H1 (cell line): ENCODE measurements around the gene RASA4B. TPM values are rescaled to one million over a fixed set of nuclear protein-coding genes. Genes with fewer than 3 reads are reported as not detected.

ENCODE experiments used
- CTCF ChIA-PET: fragments of 300-600 bp; sonication (Branson Sonifier 250); formaldehyde crosslinking; loops from one replicate; lab custom pipeline; 2021; ENCODE audit not compliant: partially characterized antibody; lab: Charles Lee
- POLR2A ChIA-PET: fragments of 300-600 bp; sonication (Branson Sonifier 250); formaldehyde crosslinking; loops from one replicate; lab custom pipeline; 2021; ENCODE audit warnings: inconsistent platforms; ENCODE audit not compliant: partially characterized antibody; lab: Charles Lee
- DNase-seq, 2 experiments: peaks; one replicate each; pipeline versions ENCODE4 v3.0.0 to v3.0.0-alpha.2; 2010 to 2022; ENCODE audit warnings: low spot score in 2 of 2, low read depth in 1 of 2, mixed read lengths in 1 of 2
- FAIRE-seq: peaks from 2 replicates; lab custom pipeline; 2011; peaks lifted over from hg19 to GRCh38; lab: Jason Lieb, UNC
- H2AFZ ChIP-seq: 2 replicates; pipeline ENCODE4 v1.8.1; 2012; ENCODE audit warnings: low read length, inconsistent platforms
- H2AK5ac ChIP-seq: 2 replicates; pipeline ENCODE4 v1.6.1; 2013; ENCODE audit warnings: low read depth, low read length
- H2BK120ac ChIP-seq: replicated peaks from 2 replicates; pipeline ENCODE3; 2013; ENCODE audit warnings: low read depth, low read length, inconsistent platforms
- H2BK12ac ChIP-seq: 2 replicates; pipeline ENCODE4 v1.6.1; 2013; ENCODE audit warnings: low read depth, low read length
- H2BK15ac ChIP-seq: 2 replicates; pipeline ENCODE4 v1.6.1; 2013; ENCODE audit warnings: low read length
- H2BK20ac ChIP-seq: 2 replicates; pipeline ENCODE4 v1.6.1; 2013; ENCODE audit warnings: low read length
- H2BK5ac ChIP-seq: 2 replicates; pipeline ENCODE4 v1.6.1; 2013; ENCODE audit warnings: low read depth, low read length
- H3K14ac ChIP-seq: 2 replicates; pipeline ENCODE4 v1.6.1; 2013; ENCODE audit warnings: inconsistent platforms; ENCODE audit not compliant: insufficient read length
- H3K18ac ChIP-seq: 2 replicates; pipeline ENCODE4 v1.6.1; 2013; ENCODE audit warnings: low read length; ENCODE audit errors: extremely low read depth
- H3K23ac ChIP-seq: 2 replicates; pipeline ENCODE4 v1.6.1; 2013; ENCODE audit warnings: inconsistent platforms; ENCODE audit not compliant: insufficient read length
- H3K23me2 ChIP-seq: 2 replicates; pipeline ENCODE4 v1.6.1; 2013; ENCODE audit warnings: low read depth, low read length
- H3K27ac ChIP-seq: 2 replicates; pipeline ENCODE4 v1.6.1; 2011; ENCODE audit warnings: low read depth, low read length, inconsistent platforms
- H3K27me3 ChIP-seq, 4 experiments: replicated peaks in 1 of 4; 1 replicate in 1 of 4; 2 replicates in 3 of 4; pipeline versions ENCODE4 v1.6.1 to v1.8.1; 2011 to 2013; ENCODE audit warnings: low read length in 3 of 4, mild to moderate bottlenecking in 3 of 4, inconsistent platforms in 2 of 4, mixed read lengths in 2 of 4, moderate library complexity in 1 of 4; ENCODE audit not compliant: control insufficient read depth in 3 of 4, insufficient read depth in 3 of 4; ENCODE audit errors: extremely low read depth in 1 of 4
- H3K36me3 ChIP-seq, 4 experiments: 2 replicates each; pipeline versions ENCODE4 v1.6.1 to v1.8.1; 2011 to 2013; ENCODE audit warnings: mild to moderate bottlenecking in 4 of 4, low read length in 3 of 4, moderate library complexity in 2 of 4, control low read depth in 1 of 4, inconsistent platforms in 1 of 4; ENCODE audit not compliant: insufficient read depth in 4 of 4, control insufficient read depth in 2 of 4
- H3K4ac ChIP-seq: replicated peaks from 2 replicates; pipeline ENCODE3; 2013; ENCODE audit warnings: low read length, low read depth, mixed read lengths, inconsistent platforms; ENCODE audit not compliant: insufficient read length
- H3K4me1 ChIP-seq, 4 experiments: replicated peaks in 1 of 4; 1 replicate in 1 of 4; 2 replicates in 3 of 4; pipeline versions ENCODE4 v1.6.1 to v1.8.1; 2011 to 2013; ENCODE audit warnings: low read length in 3 of 4, inconsistent platforms in 2 of 4, mixed read lengths in 1 of 4; ENCODE audit not compliant: insufficient read depth in 4 of 4, control insufficient read depth in 3 of 4
- H3K4me2 ChIP-seq, 2 experiments: 2 replicates each; pipeline versions ENCODE4 v1.6.1 to v1.8.1; 2011 to 2013; ENCODE audit warnings: low read depth in 2 of 2, low read length in 2 of 2, control low read depth in 1 of 2, inconsistent platforms in 1 of 2, mild to moderate bottlenecking in 1 of 2; ENCODE audit not compliant: insufficient read depth in 1 of 2
- H3K4me3 ChIP-seq, 4 experiments: fragments of 200-600, 300-600 bp in 1 of 4; sonication (generic), shearing (Covaris generic), sonication (Bioruptor Twin) in 1 of 4; 2 replicates each; pipeline versions ENCODE4 v1.5.1 to v1.8.1; 2011 to 2016; ENCODE audit warnings: low read length in 4 of 4, low read depth in 3 of 4, control low read depth in 2 of 4, inconsistent platforms in 2 of 4, mild to moderate bottlenecking in 2 of 4, mixed read lengths in 1 of 4, moderate library complexity in 1 of 4; ENCODE audit not compliant: insufficient read depth in 2 of 4; ENCODE audit errors: extremely low read depth in 1 of 4
- H3K56ac ChIP-seq: replicated peaks from 2 replicates; pipeline ENCODE3; 2013; ENCODE audit warnings: low read depth, mild to moderate bottlenecking, mixed read lengths, low read length, inconsistent platforms; ENCODE audit not compliant: insufficient read length
- H3K79me1 ChIP-seq: 2 replicates; pipeline ENCODE4 v1.6.1; 2013; ENCODE audit warnings: low read depth, low read length, control low read depth
- H3K79me2 ChIP-seq, 2 experiments: 2 replicates each; pipeline versions ENCODE4 v1.6.1 to v1.8.1; 2012 to 2013; ENCODE audit warnings: low read length in 2 of 2, mild to moderate bottlenecking in 2 of 2, inconsistent platforms in 1 of 2; ENCODE audit not compliant: insufficient read depth in 2 of 2, control insufficient read depth in 1 of 2
- H3K9ac ChIP-seq, 4 experiments: replicated peaks in 1 of 4; 1 replicate in 1 of 4; 2 replicates in 3 of 4; pipeline versions ENCODE4 v1.6.1 to v1.8.1; 2011 to 2013; ENCODE audit warnings: low read depth in 3 of 4, low read length in 3 of 4, control low read depth in 2 of 4, mild to moderate bottlenecking in 2 of 4, moderate library complexity in 2 of 4, inconsistent platforms in 1 of 4; ENCODE audit errors: extremely low read depth in 1 of 4
- H3K9me3 ChIP-seq, 2 experiments: 2 replicates each; pipeline versions ENCODE4 v1.6.1 to v1.8.1; 2012 to 2013; ENCODE audit warnings: mild to moderate bottlenecking in 2 of 2, moderate library complexity in 2 of 2, control low read depth in 1 of 2, inconsistent platforms in 1 of 2, low read depth in 1 of 2, low read length in 1 of 2, mixed read lengths in 1 of 2; ENCODE audit not compliant: insufficient read depth in 2 of 2
- H4K20me1 ChIP-seq, 2 experiments: replicated peaks in 1 of 2; 2 replicates each; pipeline versions ENCODE3 to v1.8.1; 2011 to 2013; ENCODE audit warnings: inconsistent platforms in 2 of 2, low read length in 2 of 2, mild to moderate bottlenecking in 1 of 2; ENCODE audit not compliant: insufficient read depth in 2 of 2, control insufficient read depth in 1 of 2
- H4K5ac ChIP-seq: 2 replicates; pipeline ENCODE4 v1.6.1; 2013; ENCODE audit warnings: low read length, low read depth, mixed read lengths, inconsistent platforms; ENCODE audit not compliant: insufficient read length
- H4K8ac ChIP-seq: 2 replicates; pipeline ENCODE4 v1.8.0; 2013; ENCODE audit warnings: mild to moderate bottlenecking, moderate library complexity, low read length, inconsistent platforms; ENCODE audit not compliant: insufficient read depth; ENCODE audit errors: extremely low read depth
- H4K91ac ChIP-seq: replicated peaks from 2 replicates; pipeline ENCODE3; 2013; ENCODE audit warnings: low read length, mixed read lengths, inconsistent platforms; ENCODE audit not compliant: insufficient read length
- E2F6 ChIP-seq: IDR thresholded peaks from 2 replicates; pipeline ENCODE4 v1.6.1; 2012; ENCODE audit warnings: inconsistent platforms
- HDAC6 ChIP-seq: IDR thresholded peaks from one replicate; pipeline ENCODE4 v1.7.1; 2012; ENCODE audit warnings: low read depth, mild to moderate bottlenecking, inconsistent platforms, low read length, moderate library complexity
- JUND ChIP-seq: IDR thresholded peaks from 2 replicates; pipeline ENCODE4 v1.6.1; 2011; ENCODE audit warnings: mild to moderate bottlenecking, improper control_type of control experiment, low read length
- TEAD4 ChIP-seq: IDR thresholded peaks from 2 replicates; pipeline ENCODE4 v1.6.1; 2012; ENCODE audit warnings: low read depth, low read length, inconsistent platforms, mixed read lengths
- YY1 ChIP-seq: IDR thresholded peaks from 2 replicates; pipeline ENCODE4 v1.6.1; 2011; ENCODE audit warnings: low read depth, mild to moderate bottlenecking, low read length
- WGBS, 2 experiments: shearing (Covaris generic) in 1 of 2; methylation state at CpG; one replicate each; pipeline versions ENCODE4 v1.1.6 to v1.1.7; 2013 to 2015; ENCODE audit warnings: low lambda C conversion rate in 2 of 2, mixed read lengths in 2 of 2, inconsistent platforms in 1 of 2, low coverage in 1 of 2, missing lambda C conversion rate in 1 of 2; ENCODE audit not compliant: insufficient replicate concordance in 2 of 2, insufficient coverage in 1 of 2, insufficient read length in 1 of 2; ENCODE audit errors: extremely low coverage in 1 of 2, missing lambda C conversion rate in 1 of 2; 5-methylcytosine and 5-hydroxymethylcytosine counted together
- polyA plus RNA-seq, 7 experiments: library from polyadenylated mRNA; depleted of rRNA in 3 of 7; stranded (reverse) in 5 of 7; unstranded in 2 of 7; fragments of >200 nt in 5 of 7; fragments of 200-250 nt in 2 of 7; gene quantifications; 1 replicate in 5 of 7; 2 replicates in 1 of 7; 4 replicates in 1 of 7; pipeline versions ENCODE4 v1.2.1 to v1.2.3, GENCODE V29; 2011 to 2013; ENCODE audit warnings: missing spikeins in 2 of 7, mixed read lengths in 2 of 7
- total RNA-seq: library from RNA; stranded (reverse); fragmentation: NEBNext Ultra II Directional; extraction: Animal tissue kit (Norgen Biotek cat#: 25700); gene quantifications from 2 replicates; pipeline ENCODE4 v1.2.1, GENCODE V29; 2021

Gene RASA4B
- total and polyA plus RNA-seq, 2 of the 8 experiments (the other 6 are each of a cell fraction or from before 2014, with no cell fraction given), result 3.4 to 6.7 TPM

- no peak overlapping the region for H2BK20ac ChIP-seq
- H3K14ac ChIP-seq, result no peak overlapping the region
- H3K23me2 ChIP-seq, result no peaks in the 10 kb centered on the region; the same call in 1 of the 2 replicates
- H2BK15ac ChIP-seq, result no peak overlapping the region
- no peak overlapping the region for H3K23ac ChIP-seq
- H2BK5ac ChIP-seq, result no peak overlapping the region
- no peak overlapping the region for H2AFZ ChIP-seq
- H3K9me3 ChIP-seq, result no peaks in the 10 kb centered on the region
- H3K27me3 ChIP-seq, result no peaks in the 10 kb centered on the region; a peak in 1 of 7 replicates
- H3K18ac ChIP-seq, result no peak overlapping the region
- DNase-seq (peak in 1 of 2 experiments; percentile 38), FAIRE-seq (no peak)
- peaks cover 2 to 14% (median 8%) of the 10 kb centered on the region in 4 experiments; a peak in 6 of 8 replicates for H3K36me3 ChIP-seq
- H3K79me1 ChIP-seq, result no peaks in the 10 kb centered on the region
- H3K4ac ChIP-seq, result no peak overlapping the region
- H4K5ac ChIP-seq, result no peak overlapping the region
- no peak overlapping the region for H2BK120ac ChIP-seq
- no peak overlapping the region for H3K4me2 ChIP-seq
- no peak overlapping the region for H2AK5ac ChIP-seq
- H3K9ac ChIP-seq, result no peak overlapping the region
- WGBS, 2 experiments, result 81% methylated on average over 20 of the region's 20 CpGs; no CpG with 5 or more reads in 1 of the 2 experiments
- peaks cover 0 to 12% of the 10 kb centered on the region in 2 experiments for H4K20me1 ChIP-seq
- H3K79me2 ChIP-seq, result no peaks in the 10 kb centered on the region
- no peak overlapping the region for H3K4me3 ChIP-seq
- TF ChIP-seq HDAC6 (no peak), YY1 (no peak), TEAD4 (no peak), JUND (no peak), E2F6 (no peak)
- ChIA-PET CTCF (interaction anchor here (0.6 to 1.5 kb wide), 3 partner anchors 10 to 858 kb away, joined by 3 read pairs; no protein-coding TSS in a partner anchor), POLR2A (interaction anchor here (0.8 to 1.5 kb wide), 4 partner anchors 11 to 191 kb away, joined by 3 read pairs; no protein-coding TSS in a partner anchor)
- no peak overlapping the region for H4K91ac ChIP-seq
- peaks cover 0 to 3% (median 0%) of the 10 kb centered on the region in 4 experiments; a peak in 1 of 7 replicates for H3K4me1 ChIP-seq
- no peak overlapping the region for H2BK12ac ChIP-seq
- no peak overlapping the region for H3K27ac ChIP-seq
- H4K8ac ChIP-seq, result no peak overlapping the region
- H3K56ac ChIP-seq, result no peak overlapping the region
Measured at GRCh38 chr7:102469972-102470825, 47.4 kb downstream of the RASA4B start.
